Mesenchymal stem cell (in vitro differentiated cells and primary cell): ENCODE measurements around the gene ERBB2. TPM values are rescaled to one million over a fixed set of nuclear protein-coding genes. Genes with fewer than 3 reads are reported as not detected.
A peak's percentile ranks its signal among the peaks of the same experiment; 100 is the strongest.

Source experiments
- DNase-seq: peaks from one replicate; pipeline ENCODE4 v3.0.0-alpha.2; 2013
- H2AFZ ChIP-seq: one replicate; pipeline ENCODE4 v1.6.1; 2013; ENCODE audit warnings: low read depth, mild to moderate bottlenecking, control low read depth, inconsistent platforms, low read length, moderate library complexity
- H2AK5ac ChIP-seq: 2 replicates; pipeline ENCODE4 v1.6.1; 2013; ENCODE audit warnings: low read length, moderate library complexity, mild to moderate bottlenecking, inconsistent platforms; ENCODE audit not compliant: severe bottlenecking
- H2BK120ac ChIP-seq: one replicate; pipeline ENCODE4 v1.6.1; 2013; ENCODE audit warnings: low read depth, mild to moderate bottlenecking, inconsistent platforms, low read length, moderate library complexity
- H2BK12ac ChIP-seq, 2 experiments: one replicate each; pipeline ENCODE4 v1.6.1; 2013; ENCODE audit warnings: inconsistent platforms in 2 of 2, low read length in 2 of 2, mild to moderate bottlenecking in 2 of 2, moderate library complexity in 2 of 2, control low read depth in 1 of 2
- H2BK15ac ChIP-seq: one replicate; pipeline ENCODE4 v1.6.1; 2013; ENCODE audit warnings: mild to moderate bottlenecking, low read depth, inconsistent platforms; ENCODE audit not compliant: poor library complexity, severe bottlenecking
- H2BK5ac ChIP-seq: 2 replicates; pipeline ENCODE4 v1.6.1; 2013; ENCODE audit warnings: low read depth, mild to moderate bottlenecking, low read length, control low read depth, inconsistent platforms; ENCODE audit not compliant: poor library complexity, severe bottlenecking
- H3K14ac ChIP-seq, 2 experiments: one replicate each; pipeline ENCODE4 v1.6.1; 2013; ENCODE audit warnings: inconsistent platforms in 2 of 2, low read length in 2 of 2, control low read depth in 1 of 2, mild to moderate bottlenecking in 1 of 2, moderate library complexity in 1 of 2
- H3K18ac ChIP-seq, 2 experiments: one replicate each; pipeline ENCODE4 v1.6.1; 2013; ENCODE audit warnings: inconsistent platforms in 2 of 2, low read length in 2 of 2, control low read depth in 1 of 2, low read depth in 1 of 2, mild to moderate bottlenecking in 1 of 2
- H3K23ac ChIP-seq, 2 experiments: one replicate each; pipeline ENCODE4 v1.6.1; 2013; ENCODE audit warnings: inconsistent platforms in 2 of 2, low read length in 2 of 2, mild to moderate bottlenecking in 2 of 2, moderate library complexity in 2 of 2, control low read depth in 1 of 2
- H3K27ac ChIP-seq: 2 replicates; pipeline ENCODE4 v1.5.1; 2013; ENCODE audit warnings: mild to moderate bottlenecking, moderate library complexity, low read length, control low read depth, inconsistent platforms; ENCODE audit not compliant: poor library complexity, severe bottlenecking
- H3K27me3 ChIP-seq, 2 experiments: 2 replicates each; pipeline versions ENCODE4 v1.6.1 to v1.7.0; 2013; ENCODE audit warnings: low read length in 2 of 2, mild to moderate bottlenecking in 2 of 2, moderate library complexity in 2 of 2, control low read depth in 1 of 2, inconsistent platforms in 1 of 2; ENCODE audit not compliant: control insufficient read depth in 1 of 2, insufficient read depth in 1 of 2
- H3K36me3 ChIP-seq, 2 experiments: 2 replicates each; pipeline versions ENCODE4 v1.6.1 to v1.7.0; 2013; ENCODE audit warnings: low read length in 2 of 2, control low read depth in 1 of 2, inconsistent platforms in 1 of 2, low read depth in 1 of 2, mild to moderate bottlenecking in 1 of 2; ENCODE audit not compliant: insufficient read depth in 2 of 2, control insufficient read depth in 1 of 2
- H3K4ac ChIP-seq, 2 experiments: one replicate each; pipeline ENCODE4 v1.6.1; 2013; ENCODE audit warnings: inconsistent platforms in 2 of 2, low read length in 2 of 2, mild to moderate bottlenecking in 2 of 2, moderate library complexity in 2 of 2, control low read depth in 1 of 2, low read depth in 1 of 2
- H3K4me1 ChIP-seq: 2 replicates; pipeline ENCODE4 v1.6.1; 2013; ENCODE audit warnings: low read depth, low read length, control low read depth; ENCODE audit not compliant: control insufficient read depth, insufficient read depth
- H3K4me2 ChIP-seq: 2 replicates; pipeline ENCODE4 v1.6.1; 2013; ENCODE audit warnings: low read length, mild to moderate bottlenecking, inconsistent platforms; ENCODE audit not compliant: poor library complexity, severe bottlenecking
- H3K4me3 ChIP-seq, 2 experiments: 2 replicates each; pipeline versions ENCODE4 v1.5.1 to v1.7.0; 2013; ENCODE audit warnings: low read length in 2 of 2, mild to moderate bottlenecking in 2 of 2, control low read depth in 1 of 2, low read depth in 1 of 2; ENCODE audit not compliant: insufficient read depth in 1 of 2
- H3K79me1 ChIP-seq: replicated peaks from 2 replicates; pipeline ENCODE4 v1.6.1; 2013; ENCODE audit warnings: mild to moderate bottlenecking, control low read depth, low read length, inconsistent platforms; ENCODE audit not compliant: poor library complexity, severe bottlenecking
- H3K9ac ChIP-seq: 2 replicates; pipeline ENCODE4 v1.7.0; 2013; ENCODE audit warnings: mild to moderate bottlenecking, low read length, moderate library complexity
- H3K9me3 ChIP-seq: 2 replicates; pipeline ENCODE4 v1.7.0; 2013; ENCODE audit warnings: mild to moderate bottlenecking, low read length; ENCODE audit not compliant: control insufficient read depth
- H4K8ac ChIP-seq: one replicate; pipeline ENCODE4 v1.6.1; 2013; ENCODE audit warnings: inconsistent platforms, mild to moderate bottlenecking, low read length, moderate library complexity
- H4K91ac ChIP-seq: one replicate; pipeline ENCODE4 v1.6.1; 2013; ENCODE audit warnings: mild to moderate bottlenecking, low read length, inconsistent platforms
- WGBS: methylation state at CpG from one replicate; pipeline ENCODE4 v1.1.7; 2013; ENCODE audit warnings: mixed read lengths; 5-methylcytosine and 5-hydroxymethylcytosine counted together
- polyA plus RNA-seq, 2 experiments: library from polyadenylated mRNA; stranded (reverse); fragments of 200-250 nt; gene quantifications; one replicate each; pipeline ENCODE4 v1.2.3, GENCODE V29; 2013

The ERBB2 gene
- 26.2 TPM for polyA plus RNA-seq (2013, experiment 1 of 2)
- polyA plus RNA-seq (2013, experiment 2 of 2), result 25.3 TPM

DNA sequence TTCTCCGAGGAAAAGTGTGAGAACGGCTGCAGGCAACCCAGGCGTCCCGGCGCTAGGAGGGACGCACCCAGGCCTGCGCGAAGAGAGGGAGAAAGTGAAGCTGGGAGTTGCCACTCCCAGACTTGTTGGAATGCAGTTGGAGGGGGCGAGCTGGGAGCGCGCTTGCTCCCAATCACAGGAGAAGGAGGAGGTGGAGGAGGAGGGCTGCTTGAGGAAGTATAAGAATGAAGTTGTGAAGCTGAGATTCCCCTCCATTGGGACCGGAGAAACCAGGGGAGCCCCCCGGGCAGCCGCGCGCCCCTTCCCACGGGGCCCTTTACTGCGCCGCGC, at the start of gene ERBB2:
Gene ERBB2 (plus strand): TSS at position 247 of the 330 bp plus-strand sequence. CDS start 175 bp downstream, outside the sequence.
- Histone ChIP-seq H2AK5ac (peak within 1 kb of the TSS; percentile 79), H3K18ac (peak within 1 kb of the TSS; percentile 72 to 79), H3K4ac (peak within 1 kb of the TSS in 1 of 2 experiments; percentile 83), H3K4me1 (peaks cover 36% of the 10 kb centered on the region), H3K79me1 (peaks cover 23% of the 10 kb centered on the region), H2AFZ (peak within 1 kb of the TSS; percentile 73), H2BK15ac (peak within 1 kb of the TSS; percentile 57), H3K27me3 (no peaks in the 10 kb centered on the region), H3K9ac (peak within 1 kb of the TSS; percentile 88), H3K4me2 (peak within 1 kb of the TSS; percentile 91), H2BK120ac (peak within 1 kb of the TSS; percentile 50), H3K23ac (no peak within 1 kb of the TSS), H3K36me3 (peaks cover 0 to 17% of the 10 kb centered on the region in 2 experiments), H4K8ac (peak within 1 kb of the TSS; percentile 75), H2BK12ac (peak within 1 kb of the TSS in 1 of 2 experiments; percentile 37), H3K9me3 (no peaks in the 10 kb centered on the region), H2BK5ac (peak within 1 kb of the TSS; percentile 70), H3K27ac (peak within 1 kb of the TSS; percentile 20), H4K91ac (peak within 1 kb of the TSS; percentile 96), H3K14ac (peak within 1 kb of the TSS in 1 of 2 experiments; percentile 97), H3K4me3 (peak within 1 kb of the TSS; percentile 83 to 92)
- WGBS, result 0% methylated on average over 20 of the region's 20 CpGs
- DNase-seq, result peak; percentile 75

DNA sequence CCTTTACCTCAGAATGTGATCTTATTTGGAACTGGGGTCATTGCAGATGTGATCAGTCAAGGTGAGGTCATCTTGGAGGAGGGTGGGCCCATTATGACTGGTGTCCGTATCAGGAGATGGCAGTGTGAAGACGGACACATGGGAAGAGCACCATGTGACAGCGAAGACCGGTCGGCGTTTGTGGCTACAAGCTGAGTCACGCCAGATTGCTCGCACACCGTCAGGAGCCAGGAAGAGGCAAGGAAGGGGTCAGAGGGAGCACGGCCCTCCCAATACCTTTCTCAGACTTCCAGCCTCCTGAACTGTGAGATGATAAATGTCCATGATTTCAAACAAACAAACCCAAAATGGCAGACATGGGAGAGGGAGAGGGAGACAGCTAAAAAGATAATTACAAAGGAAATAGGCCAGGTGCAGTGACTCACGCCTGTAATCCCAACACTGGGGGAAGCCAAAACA, 49.7 kb upstream of the ERBB2 start:
- DNase-seq, result no peak
- Histone ChIP-seq H2BK120ac (no peak overlapping the region), H3K18ac (no peak overlapping the region), H3K23ac (no peak overlapping the region), H3K14ac (no peak overlapping the region), H4K91ac (peak overlapping the region; percentile 1), H2BK15ac (no peak overlapping the region), H3K27me3 (no peaks in the 10 kb centered on the region), H2AFZ (no peak overlapping the region), H3K4me1 (peaks cover 26% of the 10 kb centered on the region), H2BK5ac (no peak overlapping the region), H3K9me3 (no peaks in the 10 kb centered on the region), H3K4me2 (no peak overlapping the region), H3K79me1 (peaks cover 47% of the 10 kb centered on the region), H2AK5ac (no peak overlapping the region), H4K8ac (no peak overlapping the region), H2BK12ac (no peak overlapping the region), H3K4me3 (no peak overlapping the region), H3K4ac (no peak overlapping the region), H3K36me3 (peaks cover 12 to 33% of the 10 kb centered on the region in 2 experiments), H3K27ac (no peak overlapping the region), H3K9ac (no peak overlapping the region)
- 86% methylated on average over 8 of the region's 11 CpGs for WGBS

DNA sequence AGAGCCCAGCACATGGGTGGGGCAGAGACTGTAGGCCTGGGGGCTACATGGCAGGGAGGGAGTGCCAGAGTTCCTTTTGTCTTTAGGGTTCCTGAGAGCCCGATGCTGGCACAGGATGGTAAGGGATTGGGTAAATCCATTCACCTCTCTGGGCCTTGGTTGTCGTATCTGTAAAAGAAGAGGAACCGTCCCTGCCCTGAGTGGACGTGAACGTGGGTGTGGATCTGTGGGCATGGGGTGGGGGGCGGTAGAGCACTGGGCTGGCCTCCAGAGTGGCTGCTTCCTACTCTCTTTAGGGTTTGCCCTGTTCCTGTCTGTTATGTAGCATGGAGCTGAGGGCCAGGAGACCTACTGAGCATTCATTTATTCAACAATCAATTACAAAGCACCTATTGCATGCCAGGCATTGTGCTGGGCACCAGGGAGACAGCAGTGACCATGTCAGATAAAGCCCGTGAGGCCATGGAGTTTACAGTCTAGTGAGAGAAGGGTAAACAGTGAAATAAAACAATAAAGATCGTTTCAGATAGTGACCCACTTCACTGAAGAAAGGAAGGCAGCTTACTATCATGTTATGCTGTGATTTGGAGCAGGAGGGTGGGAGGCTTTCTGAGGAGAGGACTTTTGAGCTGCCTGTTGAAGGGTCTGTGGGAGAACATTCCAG, 47.8 kb upstream of the ERBB2 start:
- Histone ChIP-seq H2BK120ac (no peak overlapping the region), H3K9me3 (no peaks in the 10 kb centered on the region), H3K27me3 (no peaks in the 10 kb centered on the region), H3K4me3 (no peak overlapping the region), H3K9ac (no peak overlapping the region), H3K4ac (no peak overlapping the region), H2BK5ac (no peak overlapping the region), H3K18ac (peak overlapping the region in 1 of 2 experiments; percentile 4), H3K79me1 (peaks cover 52% of the 10 kb centered on the region), H3K27ac (no peak overlapping the region), H2BK15ac (no peak overlapping the region), H3K14ac (no peak overlapping the region), H3K4me1 (peaks cover 26% of the 10 kb centered on the region), H2AK5ac (no peak overlapping the region), H3K23ac (no peak overlapping the region), H2BK12ac (no peak overlapping the region), H4K91ac (no peak overlapping the region), H3K4me2 (no peak overlapping the region), H3K36me3 (peaks cover 10 to 42% of the 10 kb centered on the region in 2 experiments), H2AFZ (no peak overlapping the region), H4K8ac (no peak overlapping the region)
- 86% methylated on average over 8 of the region's 8 CpGs for WGBS
- DNase-seq, result no peak

DNA sequence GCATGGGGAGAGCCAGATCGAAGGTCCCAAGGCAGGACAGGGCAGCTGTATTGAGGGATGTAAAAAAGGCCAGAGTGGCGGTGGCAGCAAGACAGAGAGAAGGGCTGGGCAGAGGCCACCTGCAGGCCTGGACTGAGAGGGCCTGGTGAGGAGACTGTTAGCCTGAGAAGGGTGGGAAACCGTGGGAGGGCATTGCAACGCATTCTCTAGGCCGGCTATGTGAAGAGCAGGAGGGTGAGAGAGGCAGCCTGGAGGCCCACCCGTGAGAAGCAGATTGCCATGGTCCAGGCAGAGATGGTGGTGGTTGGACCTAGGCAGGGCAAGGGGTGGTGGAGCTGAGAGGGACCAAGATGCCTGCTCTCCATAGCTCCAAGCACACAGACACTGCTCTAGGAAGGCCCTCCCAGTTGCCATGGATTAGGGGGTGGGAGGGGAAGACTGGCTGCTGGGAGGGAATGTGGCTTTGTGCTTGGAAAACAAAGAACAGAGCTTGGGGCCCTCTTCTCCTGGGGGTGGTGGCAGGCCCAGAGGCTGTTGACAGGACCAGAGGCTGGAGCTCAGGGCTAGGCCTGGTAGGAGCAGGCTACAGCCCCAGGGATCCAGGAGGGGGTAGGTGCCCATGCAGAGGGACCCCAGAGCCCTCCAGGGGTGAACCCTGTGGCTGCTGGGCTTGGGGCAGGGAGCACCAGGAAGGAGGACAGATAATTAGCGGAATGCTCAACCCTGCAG, 47.1 kb upstream of the ERBB2 start:
- Histone ChIP-seq H3K18ac (peak overlapping the region in 1 of 2 experiments; percentile 22), H4K8ac (peak overlapping the region; percentile 31), H3K36me3 (peaks cover 10 to 44% of the 10 kb centered on the region in 2 experiments), H3K9ac (no peak overlapping the region), H3K27ac (no peak overlapping the region), H3K4me1 (peaks cover 30% of the 10 kb centered on the region), H4K91ac (peak overlapping the region; percentile 35), H3K4ac (peak overlapping the region in 1 of 2 experiments; percentile 13), H2BK120ac (no peak overlapping the region), H3K9me3 (no peaks in the 10 kb centered on the region), H2BK12ac (peak overlapping the region in 1 of 2 experiments; percentile 2), H2AK5ac (peak overlapping the region; percentile 11), H3K27me3 (no peaks in the 10 kb centered on the region), H3K79me1 (peaks cover 51% of the 10 kb centered on the region), H2AFZ (no peak overlapping the region), H2BK15ac (no peak overlapping the region), H2BK5ac (no peak overlapping the region), H3K4me3 (no peak overlapping the region), H3K4me2 (no peak overlapping the region), H3K14ac (no peak overlapping the region), H3K23ac (no peak overlapping the region)
- no peak for DNase-seq
- WGBS, result 41% methylated on average over 7 of the region's 7 CpGs
